Panc1 (cell line): Measurements from ENCODE around the gene BEGAIN. TPM values are rescaled to one million over a fixed set of nuclear protein-coding genes. Genes with fewer than 3 reads are reported as not detected.

Experiments
- ATAC-seq: fragments of 200-7000 bp; cut with Tn5 transposase; 2 replicates; pipeline ENCODE4 v1.9.1; 2020; ENCODE audit warnings: mild to moderate bottlenecking, moderate library complexity
- BruUV-seq: library from RNA; stranded (reverse); fragments of 400-500 nt; replicated peaks from 2 replicates; lab custom pipeline; 2021; lab: Mats Ljungman, UMichigan
- CTCF ChIA-PET: fragments of 300-600 bp; sonication (Branson Sonifier 250); formaldehyde crosslinking; loops from one replicate; lab custom pipeline; 2022; ENCODE audit warnings: antibody characterized with exemption; lab: Charles Lee
- POLR2A ChIA-PET: fragments of 300-600 bp; sonication (Branson Sonifier 250); formaldehyde crosslinking; loops from one replicate; lab custom pipeline; 2022; ENCODE audit warnings: antibody characterized with exemption; lab: Charles Lee
- DNase-seq: peaks from one replicate; pipeline ENCODE4 v3.0.0-alpha.2; 2010; ENCODE audit warnings: low read depth, low spot score
- H3K27ac ChIP-seq: 2 replicates; pipeline ENCODE4 v1.5.1; 2011; ENCODE audit warnings: mild to moderate bottlenecking, low read length, inconsistent platforms
- H3K27me3 ChIP-seq: fragments of 200-500 bp; sonication (Bioruptor generic); 2 replicates; pipeline ENCODE4 v1.6.0; 2014; ENCODE audit warnings: low read length, inconsistent platforms; ENCODE audit not compliant: control insufficient read depth, insufficient read depth
- H3K36me3 ChIP-seq: fragments of 200-500 bp; sonication (Bioruptor generic); 2 replicates; pipeline ENCODE4 v1.5.1; 2014; ENCODE audit warnings: inconsistent platforms, mild to moderate bottlenecking, low read length, moderate library complexity; ENCODE audit not compliant: control insufficient read depth, insufficient read depth
- H3K4me1 ChIP-seq: 2 replicates; pipeline ENCODE4 v1.5.1; 2011; ENCODE audit warnings: inconsistent platforms, mild to moderate bottlenecking, low read length, moderate library complexity; ENCODE audit not compliant: control insufficient read depth, insufficient read depth
- H3K4me3 ChIP-seq, 2 experiments: 2 replicates each; pipeline ENCODE4 v1.5.1; 2011 to 2012; ENCODE audit warnings: low read depth in 2 of 2, low read length in 2 of 2, mild to moderate bottlenecking in 2 of 2, inconsistent platforms in 1 of 2, moderate library complexity in 1 of 2
- H3K9me3 ChIP-seq: fragments of 200-500 bp; sonication (Bioruptor generic); 2 replicates; pipeline ENCODE4 v1.5.1; 2014; ENCODE audit warnings: low read depth, mild to moderate bottlenecking, inconsistent platforms, low read length, moderate library complexity; ENCODE audit not compliant: control insufficient read depth, insufficient read depth
- CTCF ChIP-seq: fragments of 450-650 bp; IDR thresholded peaks from 2 replicates; pipeline ENCODE4 v1.5.1; 2017; ENCODE audit warnings: mild to moderate bottlenecking
- POLR2AphosphoS5 ChIP-seq: IDR thresholded peaks from 2 replicates; pipeline ENCODE4 v1.6.1; 2012; ENCODE audit warnings: mild to moderate bottlenecking, low read depth, low read length, moderate library complexity
- REST ChIP-seq, 2 experiments: IDR thresholded peaks; 2 replicates each; pipeline ENCODE4 v1.6.1; 2011 to 2012; ENCODE audit warnings: low read depth in 2 of 2, control low read depth in 1 of 2, low read length in 1 of 2, mild to moderate bottlenecking in 1 of 2, moderate library complexity in 1 of 2; ENCODE audit not compliant: insufficient read depth in 1 of 2
- SIN3A ChIP-seq: IDR thresholded peaks from 2 replicates; pipeline ENCODE4 v1.6.1; 2012; ENCODE audit warnings: low read depth, mild to moderate bottlenecking, low read length, moderate library complexity, borderline replicate concordance; ENCODE audit not compliant: insufficient read depth
- TCF7L2 ChIP-seq: IDR thresholded peaks from 2 replicates; pipeline ENCODE4 v1.6.1; 2011; ENCODE audit warnings: mild to moderate bottlenecking, low read depth, low read length, inconsistent platforms
- in situ Hi-C: cut with HindIII; loops from 2 replicates; pipeline ENCODE4 v1.10.0; 2016; ENCODE audit warnings: low sequenced_read_pairs, low pct_unique_long_range_greater_than_20kb
- intact Hi-C: fragments of 100-400 bp; cut with micrococcal nuclease; formaldehyde crosslinking; loops from one replicate; pipeline ENCODE4 v1.10.0; 2022; ENCODE audit not compliant: unreplicated experiment
- total RNA-seq: library from RNA; stranded (reverse); gene quantifications from one replicate; pipeline ENCODE4 v1.2.1, GENCODE V29; 2021; ENCODE audit not compliant: unreplicated experiment

BEGAIN gene
- total RNA-seq, 1 experiment from 2014 or later: 26.5 TPM

GRCh38 chr14:100605230-100605629 is 18.0 kb upstream of the BEGAIN start:
- Histone ChIP-seq H3K27ac (no peak overlapping the region), H3K27me3 (no peaks in the 10 kb centered on the region), H3K4me1 (no peaks in the 10 kb centered on the region), H3K4me3 (no peak overlapping the region), H3K36me3 (no peaks in the 10 kb centered on the region), H3K9me3 (0 out of 2 replicates have a peak, but pooled peaks cover 5% of the 10 kb centered on the region)
- ChIA-PET POLR2A (no interaction called here), CTCF (no interaction called here)
- DNase-seq: no peak
- no TSS peak for BruUV-seq
- TF ChIP-seq REST (IDR thresholded peaks at IDR 0.05; ENCODE audit: insufficient read depth in 1 of 2, low read depth in 2 of 2, low read length in 1 of 2): no peak
- TF ChIP-seq POLR2AphosphoS5: no peak
- no peak for TF ChIP-seq SIN3A
- TF ChIP-seq TCF7L2: no peak
- no peak for ATAC-seq
- in situ Hi-C loops: no loop called here
- intact Hi-C loops: no loop called here

- Histone ChIP-seq H3K36me3 (no peaks in the 10 kb centered on the region), H3K9me3 (0 out of 2 replicates have a peak, but pooled peaks cover 5% of the 10 kb centered on the region), H3K27ac (no peak overlapping the region), H3K4me1 (no peaks in the 10 kb centered on the region), H3K4me3 (no peak overlapping the region), H3K27me3 (no peaks in the 10 kb centered on the region)
- ATAC-seq (no peak), DNase-seq (no peak)
- intact Hi-C loops: no loop called here
- ChIA-PET POLR2A (no interaction called here), CTCF (no interaction called here)
- in situ Hi-C loops: no loop called here
- no TSS peak for BruUV-seq
- TF ChIP-seq POLR2AphosphoS5: no peak
- no peak for TF ChIP-seq TCF7L2
- TF ChIP-seq SIN3A: no peak
- no peak for TF ChIP-seq REST (IDR thresholded peaks at IDR 0.05; ENCODE audit: insufficient read depth in 1 of 2, low read depth in 2 of 2, low read length in 1 of 2)
- TF ChIP-seq CTCF: no peak
Observed at GRCh38 chr14:100604709-100605108, 17.5 kb upstream of the BEGAIN start.
